H9 (cell line): ENCODE data around the gene CRACDL. TPM values are rescaled to one million over a fixed set of nuclear protein-coding genes. Genes with fewer than 3 reads are reported as not detected.

Source experiments
- DNase-seq: peaks from one replicate; pipeline ENCODE4 v3.0.0-alpha.2; 2017
- H2AFZ ChIP-seq: one replicate; pipeline ENCODE4 v1.6.1; 2013; ENCODE audit warnings: mild to moderate bottlenecking, low read length, control low read depth, moderate library complexity
- H2AK5ac ChIP-seq: 2 replicates; pipeline ENCODE4 v1.6.1; 2013; ENCODE audit warnings: low read length, control low read depth, mixed read lengths; ENCODE audit not compliant: insufficient read length
- H2BK120ac ChIP-seq: one replicate; pipeline ENCODE4 v1.6.1; 2013; ENCODE audit warnings: low read depth, mild to moderate bottlenecking, low read length, control low read depth, inconsistent platforms; ENCODE audit not compliant: poor library complexity, severe bottlenecking
- H2BK12ac ChIP-seq: 2 replicates; pipeline ENCODE4 v1.6.1; 2013; ENCODE audit warnings: low read length, control low read depth, mixed read lengths, low read depth; ENCODE audit not compliant: insufficient read length
- H2BK15ac ChIP-seq: 2 replicates; pipeline ENCODE4 v1.6.1; 2013; ENCODE audit warnings: low read depth, low read length, control low read depth
- H2BK20ac ChIP-seq: one replicate; pipeline ENCODE4 v1.6.1; 2013; ENCODE audit warnings: low read depth, mild to moderate bottlenecking, low read length, control low read depth, inconsistent platforms; ENCODE audit not compliant: poor library complexity, severe bottlenecking
- H2BK5ac ChIP-seq: 2 replicates; pipeline ENCODE4 v1.6.1; 2013; ENCODE audit warnings: low read length, control low read depth, mixed read lengths; ENCODE audit not compliant: insufficient read length
- H3K14ac ChIP-seq: 2 replicates; pipeline ENCODE4 v1.6.1; 2013; ENCODE audit warnings: low read length, control low read depth; ENCODE audit not compliant: insufficient read depth
- H3K18ac ChIP-seq: 2 replicates; pipeline ENCODE4 v1.6.1; 2013; ENCODE audit warnings: low read depth, mild to moderate bottlenecking, mixed read lengths, low read length, control low read depth; ENCODE audit not compliant: insufficient read length
- H3K23ac ChIP-seq: 2 replicates; pipeline ENCODE4 v1.6.1; 2013; ENCODE audit warnings: low read length, control low read depth, mixed read lengths, low read depth; ENCODE audit not compliant: insufficient read length
- H3K23me2 ChIP-seq: 2 replicates; pipeline ENCODE4 v1.6.1; 2013; ENCODE audit warnings: low read depth, mild to moderate bottlenecking, mixed read lengths, low read length, control low read depth; ENCODE audit not compliant: insufficient read length, poor library complexity, severe bottlenecking
- H3K27ac ChIP-seq: 2 replicates; pipeline ENCODE4 v1.5.1; 2013; ENCODE audit warnings: low read length, control low read depth, mixed read lengths, low read depth; ENCODE audit not compliant: insufficient read length
- H3K27me3 ChIP-seq: 2 replicates; pipeline ENCODE4 v1.6.1; 2013; ENCODE audit warnings: low read length, control low read depth, inconsistent platforms; ENCODE audit not compliant: insufficient read depth
- H3K4ac ChIP-seq: 2 replicates; pipeline ENCODE4 v1.6.1; 2013; ENCODE audit warnings: low read depth, mild to moderate bottlenecking, control low read depth, inconsistent platforms, low read length, moderate library complexity
- H3K4me1 ChIP-seq: 2 replicates; pipeline ENCODE4 v1.6.1; 2013; ENCODE audit warnings: low read length, control low read depth, inconsistent platforms; ENCODE audit not compliant: insufficient read depth
- H3K4me2 ChIP-seq: 2 replicates; pipeline ENCODE4 v1.6.1; 2013; ENCODE audit warnings: low read length, control low read depth, mixed read lengths; ENCODE audit not compliant: insufficient read length, insufficient read depth
- H3K56ac ChIP-seq: 2 replicates; pipeline ENCODE4 v1.6.1; 2013; ENCODE audit warnings: low read depth, mild to moderate bottlenecking, mixed read lengths, low read length, control low read depth; ENCODE audit not compliant: insufficient read length
- H3K79me1 ChIP-seq: 2 replicates; pipeline ENCODE4 v1.6.1; 2013; ENCODE audit warnings: low read depth, mild to moderate bottlenecking, moderate library complexity, low read length, control low read depth, inconsistent platforms; ENCODE audit not compliant: insufficient read depth, poor library complexity, severe bottlenecking
- H3K79me2 ChIP-seq: 2 replicates; pipeline ENCODE4 v1.6.1; 2013; ENCODE audit warnings: low read length, control low read depth, inconsistent platforms; ENCODE audit not compliant: insufficient read depth
- H3K9ac ChIP-seq: 2 replicates; pipeline ENCODE4 v1.6.1; 2013; ENCODE audit warnings: low read length, control low read depth, mixed read lengths; ENCODE audit not compliant: insufficient read length; ENCODE audit errors: extremely low read depth
- H3K9me3 ChIP-seq: one replicate; pipeline ENCODE4 v1.6.1; 2013; ENCODE audit warnings: low read depth, low read length, inconsistent platforms; ENCODE audit not compliant: control insufficient read depth
- H3T11ph ChIP-seq: one replicate; pipeline ENCODE4 v1.6.1; 2013; ENCODE audit warnings: mild to moderate bottlenecking, low read length, control low read depth, inconsistent platforms
- H4K20me1 ChIP-seq: one replicate; pipeline ENCODE4 v1.6.1; 2013; ENCODE audit not compliant: control insufficient read depth, insufficient read length, insufficient read depth
- H4K5ac ChIP-seq: 2 replicates; pipeline ENCODE4 v1.6.1; 2013; ENCODE audit warnings: low read depth, mild to moderate bottlenecking, mixed read lengths, low read length, control low read depth; ENCODE audit not compliant: insufficient read length
- H4K8ac ChIP-seq: replicated peaks from 2 replicates; pipeline ENCODE4 v1.6.1; 2013; ENCODE audit warnings: low read length, control low read depth, mixed read lengths, low read depth; ENCODE audit not compliant: insufficient read length
- H4K91ac ChIP-seq: 2 replicates; pipeline ENCODE4 v1.6.1; 2013; ENCODE audit warnings: low read depth, mild to moderate bottlenecking, moderate library complexity, mixed read lengths, low read length, control low read depth; ENCODE audit not compliant: insufficient read length
- H3K27ac Mint-ChIP-seq, 3 experiments: 2 replicates in 2 of 3; 3 replicates in 1 of 3; pipeline ENCODE4 v1.8.0; 2020 to 2021; ENCODE audit warnings: mixed read lengths in 3 of 3, mild to moderate bottlenecking in 1 of 3, moderate library complexity in 1 of 3
- H3K27me3 Mint-ChIP-seq: 2 replicates; pipeline ENCODE4 v1.8.0; 2021; ENCODE audit warnings: low read depth, mild to moderate bottlenecking, moderate library complexity, mixed read lengths
- H3K36me3 Mint-ChIP-seq, 3 experiments: 2 replicates in 2 of 3; 3 replicates in 1 of 3; pipeline ENCODE4 v1.8.0; 2020 to 2021; ENCODE audit warnings: low read depth in 3 of 3, mixed read lengths in 3 of 3; ENCODE audit not compliant: insufficient read depth in 1 of 3
- H3K4me1 Mint-ChIP-seq, 2 experiments: 2 replicates each; pipeline ENCODE4 v1.8.0; 2020; ENCODE audit warnings: mixed read lengths in 2 of 2
- H3K4me3 Mint-ChIP-seq, 2 experiments: 2 replicates in 1 of 2; 3 replicates in 1 of 2; pipeline ENCODE4 v1.8.0; 2020 to 2021; ENCODE audit warnings: mild to moderate bottlenecking in 2 of 2, mixed read lengths in 2 of 2, moderate library complexity in 1 of 2
- H3K9me3 Mint-ChIP-seq, 2 experiments: 2 replicates in 1 of 2; 3 replicates in 1 of 2; pipeline ENCODE4 v1.8.0; 2020; ENCODE audit warnings: mild to moderate bottlenecking in 2 of 2, mixed read lengths in 2 of 2, moderate library complexity in 1 of 2
- WGBS: extraction: QIAGEN DNeasy Blood & Tissue Kit; methylation state at CpG from one replicate; pipeline ENCODE4 v1.1.7; 2013; ENCODE audit warnings: missing lambda C conversion rate, low lambda C conversion rate, mixed read lengths; ENCODE audit not compliant: insufficient read length; ENCODE audit errors: extremely low coverage; 5-methylcytosine and 5-hydroxymethylcytosine counted together
- total RNA-seq: library from RNA; stranded (reverse); gene quantifications from 2 replicates; pipeline ENCODE4 v1.2.1, GENCODE V29; 2021
- TF ChIP-seq, protein P1 (sequence below): fragments of 200-600 bp; sonication (generic); conservative IDR thresholded peaks from 3 replicates; pipeline ENCODE4 v1.8.0; 2021; ENCODE audit warnings: antibody characterized with exemption, mild to moderate bottlenecking

Gene CRACDL
- total RNA-seq, 1 experiment from 2014 or later = 0.48 TPM

GRCh38 chr2:98751748-98752147 lies 184.3 kb downstream of the CRACDL start:
- Histone ChIP-seq H3K4ac (no peak overlapping the region), H3K14ac (no peak overlapping the region), H3K9me3 (no peaks in the 10 kb centered on the region), H4K20me1 (no peaks in the 10 kb centered on the region), H3T11ph (no peak overlapping the region), H3K27ac (no peak overlapping the region), H3K23ac (no peak overlapping the region), H3K23me2 (no peaks in the 10 kb centered on the region), H4K91ac (no peak overlapping the region), H2BK12ac (no peak overlapping the region), H3K4me2 (no peak overlapping the region), H3K18ac (no peak overlapping the region), H2BK5ac (no peak overlapping the region), H2BK15ac (no peak overlapping the region), H3K79me2 (no peaks in the 10 kb centered on the region), H2BK120ac (no peak overlapping the region), H3K27me3 (no peaks in the 10 kb centered on the region; the same call in 1 of the 2 replicates), H4K5ac (no peak overlapping the region), H2BK20ac (no peak overlapping the region), H2AFZ (no peak overlapping the region), H2AK5ac (no peak overlapping the region), H3K79me1 (no peaks in the 10 kb centered on the region), H3K56ac (no peak overlapping the region), H3K4me1 (no peaks in the 10 kb centered on the region; the same call in 1 of the 2 replicates), H3K9ac (no peak overlapping the region), H4K8ac (no peak overlapping the region)
- peaks cover 2 to 3% of the 10 kb centered on the region in 2 experiments; a peak in 2 of 5 replicates for H3K9me3 Mint-ChIP-seq
- H3K36me3 Mint-ChIP-seq = no peaks in the 10 kb centered on the region
- TF ChIP-seq, protein P1, sequence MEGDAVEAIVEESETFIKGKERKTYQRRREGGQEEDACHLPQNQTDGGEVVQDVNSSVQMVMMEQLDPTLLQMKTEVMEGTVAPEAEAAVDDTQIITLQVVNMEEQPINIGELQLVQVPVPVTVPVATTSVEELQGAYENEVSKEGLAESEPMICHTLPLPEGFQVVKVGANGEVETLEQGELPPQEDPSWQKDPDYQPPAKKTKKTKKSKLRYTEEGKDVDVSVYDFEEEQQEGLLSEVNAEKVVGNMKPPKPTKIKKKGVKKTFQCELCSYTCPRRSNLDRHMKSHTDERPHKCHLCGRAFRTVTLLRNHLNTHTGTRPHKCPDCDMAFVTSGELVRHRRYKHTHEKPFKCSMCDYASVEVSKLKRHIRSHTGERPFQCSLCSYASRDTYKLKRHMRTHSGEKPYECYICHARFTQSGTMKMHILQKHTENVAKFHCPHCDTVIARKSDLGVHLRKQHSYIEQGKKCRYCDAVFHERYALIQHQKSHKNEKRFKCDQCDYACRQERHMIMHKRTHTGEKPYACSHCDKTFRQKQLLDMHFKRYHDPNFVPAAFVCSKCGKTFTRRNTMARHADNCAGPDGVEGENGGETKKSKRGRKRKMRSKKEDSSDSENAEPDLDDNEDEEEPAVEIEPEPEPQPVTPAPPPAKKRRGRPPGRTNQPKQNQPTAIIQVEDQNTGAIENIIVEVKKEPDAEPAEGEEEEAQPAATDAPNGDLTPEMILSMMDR = no peak
- no peak overlapping the region for H3K4me3 Mint-ChIP-seq
- no peak for DNase-seq
- peaks cover 10% of the 10 kb centered on the region for H3K27me3 Mint-ChIP-seq
- H3K27ac Mint-ChIP-seq = no peak overlapping the region
- WGBS = no CpG with 5 or more reads among the region's 1 CpG
- H3K4me1 Mint-ChIP-seq = peaks cover 10 to 11% of the 10 kb centered on the region in 2 experiments
